DOHH2 (cell line): ENCODE measurements around the gene ATP6V0A4.
A peak's percentile ranks its signal among the peaks of the same experiment; 100 is the strongest.
"Not testable (repeated sequence)": the region's sequence is repeated elsewhere in the genome, so short reads cannot be mapped to it uniquely, and the experiment has no call there.

ENCODE experiments used
- H3F3A ChIP-seq: fragments of 200-600 bp; sonication (generic), shearing (Covaris generic); 2 replicates; pipeline ENCODE4 v1.6.0; 2016; ENCODE audit warnings: antibody characterized with exemption, mild to moderate bottlenecking; ENCODE audit not compliant: control insufficient read depth, insufficient read depth
- H3K27ac ChIP-seq: fragments of 200-600 bp; sonication (generic); 2 replicates; pipeline ENCODE4 v1.5.1; 2014; ENCODE audit warnings: low read depth, mild to moderate bottlenecking, low read length, moderate library complexity
- H3K27me3 ChIP-seq: fragments of 200-600 bp; sonication (generic); 2 replicates; pipeline ENCODE4 v1.6.1; 2014; ENCODE audit warnings: mild to moderate bottlenecking, low read length, mixed read lengths; ENCODE audit not compliant: control insufficient read depth
- H3K36me3 ChIP-seq: fragments of 200-600 bp; sonication (generic); 2 replicates; pipeline ENCODE4 v1.6.1; 2014; ENCODE audit warnings: mild to moderate bottlenecking, low read length, moderate library complexity, mixed read lengths; ENCODE audit not compliant: control insufficient read depth
- H3K4me1 ChIP-seq: fragments of 200-600 bp; sonication (generic); 2 replicates; pipeline ENCODE4 v1.6.1; 2014; ENCODE audit warnings: mild to moderate bottlenecking, low read length, mixed read lengths; ENCODE audit not compliant: control insufficient read depth
- H3K4me2 ChIP-seq: fragments of 200-600 bp; sonication (generic); 2 replicates; pipeline ENCODE4 v1.6.0; 2014; ENCODE audit warnings: mild to moderate bottlenecking, low read length, moderate library complexity
- H3K4me3 ChIP-seq: fragments of 200-600 bp; sonication (generic); 2 replicates; pipeline ENCODE4 v1.5.1; 2014; ENCODE audit warnings: mild to moderate bottlenecking, low read length, mixed read lengths
- H3K79me2 ChIP-seq: fragments of 200-600 bp; sonication (generic); 2 replicates; pipeline ENCODE4 v1.6.1; 2014; ENCODE audit warnings: mild to moderate bottlenecking, low read length, mixed read lengths; ENCODE audit not compliant: control insufficient read depth
- H3K9me2 ChIP-seq: fragments of 200-600 bp; sonication (generic); replicated peaks from 2 replicates; pipeline ENCODE4 v1.6.1; 2014; ENCODE audit warnings: mild to moderate bottlenecking, low read length, mixed read lengths; ENCODE audit not compliant: control insufficient read depth
- H3K9me3 ChIP-seq: fragments of 200-600 bp; sonication (generic); 2 replicates; pipeline ENCODE4 v1.6.1; 2014; ENCODE audit warnings: antibody characterized with exemption, low read length, mixed read lengths; ENCODE audit not compliant: control insufficient read depth, insufficient read depth
- H4K20me1 ChIP-seq: fragments of 200-600 bp; sonication (generic); 2 replicates; pipeline ENCODE4 v1.6.0; 2014; ENCODE audit warnings: low read depth, mild to moderate bottlenecking, antibody characterized with exemption, low read length, moderate library complexity; ENCODE audit not compliant: control insufficient read depth, insufficient read depth
- CTCF ChIP-seq: fragments of 200-600 bp; sonication (generic); IDR thresholded peaks from one replicate; pipeline ENCODE4 v1.5.1; 2014; ENCODE audit warnings: antibody characterized with exemption, mild to moderate bottlenecking, low read depth, low read length; ENCODE audit not compliant: poor library complexity, severe bottlenecking
- EZH2phosphoT487 ChIP-seq: fragments of 200-600 bp; sonication (generic); IDR thresholded peaks from 2 replicates; pipeline ENCODE4 v1.6.1; 2017; ENCODE audit warnings: borderline replicate concordance, mild to moderate bottlenecking, antibody characterized with exemption, low read length, moderate library complexity, mixed read lengths

ATP6V0A4 gene

GRCh38 chr7:138738551-138739335, 59.3 kb downstream of the ATP6V0A4 start:
- no peaks in the 10 kb centered on the region for H3F3A ChIP-seq
- no peaks in the 10 kb centered on the region for H3K79me2 ChIP-seq
- H3K27me3 ChIP-seq = no peaks in the 10 kb centered on the region
- H3K36me3 ChIP-seq = no peaks in the 10 kb centered on the region
- H3K4me1 ChIP-seq = no peaks in the 10 kb centered on the region
- no peak overlapping the region for H3K27ac ChIP-seq
- H4K20me1 ChIP-seq = no peaks in the 10 kb centered on the region
- no peaks in the 10 kb centered on the region for H3K9me3 ChIP-seq
- H3K4me2 ChIP-seq = no peak overlapping the region
- no peak overlapping the region for H3K4me3 ChIP-seq
- TF ChIP-seq CTCF = peak; percentile 99
- no peak for TF ChIP-seq EZH2phosphoT487
- no peaks in the 10 kb centered on the region for H3K9me2 ChIP-seq

GRCh38 chr7:138738114-138738513, 59.9 kb downstream of the ATP6V0A4 start:
- H3K27me3 ChIP-seq = no peaks in the 10 kb centered on the region
- no peak overlapping the region for H3K4me2 ChIP-seq
- no peak overlapping the region for H3K27ac ChIP-seq

GRCh38 chr7:138735399-138735798, 62.6 kb downstream of the ATP6V0A4 start:
- H3K27ac ChIP-seq = no peak overlapping the region
- H3K4me1 ChIP-seq = no peaks in the 10 kb centered on the region
- H3F3A ChIP-seq = no peaks in the 10 kb centered on the region
- H3K9me2 ChIP-seq = no peaks in the 10 kb centered on the region
- H3K4me3 ChIP-seq = no peak overlapping the region
- H3K9me3 ChIP-seq = no peaks in the 10 kb centered on the region
- H3K79me2 ChIP-seq = no peaks in the 10 kb centered on the region
- H3K27me3 ChIP-seq = no peaks in the 10 kb centered on the region
- no peak for TF ChIP-seq EZH2phosphoT487
- no peak for TF ChIP-seq CTCF
- H3K36me3 ChIP-seq = no peaks in the 10 kb centered on the region
- no peaks in the 10 kb centered on the region for H4K20me1 ChIP-seq
- no peak overlapping the region for H3K4me2 ChIP-seq

More at GRCh38 chr7:138738114-138738513, 59.9 kb downstream of the ATP6V0A4 start:
- no peaks in the 10 kb centered on the region for H3K9me3 ChIP-seq
- H3K79me2 ChIP-seq = no peaks in the 10 kb centered on the region
- H3K4me3 ChIP-seq = no peak overlapping the region
- no peaks in the 10 kb centered on the region for H3F3A ChIP-seq
- H3K9me2 ChIP-seq = no peaks in the 10 kb centered on the region
- TF ChIP-seq EZH2phosphoT487 (no peak), CTCF (no peak)
- no peaks in the 10 kb centered on the region for H3K4me1 ChIP-seq
- H4K20me1 ChIP-seq = no peaks in the 10 kb centered on the region
- H3K36me3 ChIP-seq = no peaks in the 10 kb centered on the region

DNA sequence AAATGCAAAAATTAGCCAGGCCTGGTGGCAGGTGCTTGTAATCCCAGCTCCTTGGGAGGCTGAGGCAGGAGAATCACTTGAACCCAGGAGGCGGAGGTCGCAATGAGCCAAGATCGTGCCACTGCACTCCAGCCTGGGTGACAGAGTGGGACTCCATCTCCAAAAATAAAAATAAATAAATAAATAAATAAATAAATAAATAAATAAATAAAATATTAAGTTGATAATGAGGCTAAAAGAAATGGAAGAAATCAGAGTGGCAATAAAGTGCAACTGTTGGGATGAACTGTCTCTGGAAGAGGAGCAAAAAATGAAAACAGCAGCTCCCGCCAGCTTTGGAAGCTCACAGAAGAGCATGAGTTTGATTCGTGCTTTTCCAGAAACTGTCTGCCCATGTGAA, 66.3 kb downstream of the ATP6V0A4 start:
- H3K27me3 ChIP-seq, H3K4me1 ChIP-seq, H3K36me3 ChIP-seq, H3F3A ChIP-seq, H3K4me3 ChIP-seq, H3K9me3 ChIP-seq, H3K27ac ChIP-seq, H3K9me2 ChIP-seq, H4K20me1 ChIP-seq, H3K4me2 ChIP-seq, H3K79me2 ChIP-seq: not testable (repeated sequence)
